HG02840 (cell line): Measurements from ENCODE around the gene CA11.

Experiments used
- ATAC-seq: cut with Tn5 transposase; IDR thresholded peaks from one replicate; pipeline ENCODE4 v1.9.1; 2021; ENCODE audit warnings: mild to moderate bottlenecking, moderate library complexity, moderate number of reproducible peaks; ENCODE audit not compliant: unreplicated experiment, low FRiP score

The CA11 gene

DNA sequence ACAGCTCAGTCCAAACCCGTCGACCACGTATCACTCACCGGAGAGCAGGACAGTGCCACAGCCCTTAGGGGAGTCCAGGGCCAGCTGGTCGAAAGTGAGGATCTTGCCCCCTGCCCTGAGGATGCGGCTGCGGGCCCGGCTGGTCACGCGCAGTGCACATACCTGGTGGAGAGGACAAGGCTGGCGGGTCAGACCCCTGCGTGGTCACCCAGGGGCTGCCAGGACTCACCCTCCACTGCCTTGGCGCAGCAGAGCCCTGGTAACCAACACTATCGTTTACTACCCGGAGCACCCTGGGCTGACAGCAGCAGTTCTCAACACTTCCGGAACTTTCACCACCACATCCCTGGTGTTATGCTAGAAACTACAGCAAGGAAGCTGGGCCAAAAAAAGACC lies 29.9 kb downstream of the CA11 start:
- no peak for ATAC-seq

DNA sequence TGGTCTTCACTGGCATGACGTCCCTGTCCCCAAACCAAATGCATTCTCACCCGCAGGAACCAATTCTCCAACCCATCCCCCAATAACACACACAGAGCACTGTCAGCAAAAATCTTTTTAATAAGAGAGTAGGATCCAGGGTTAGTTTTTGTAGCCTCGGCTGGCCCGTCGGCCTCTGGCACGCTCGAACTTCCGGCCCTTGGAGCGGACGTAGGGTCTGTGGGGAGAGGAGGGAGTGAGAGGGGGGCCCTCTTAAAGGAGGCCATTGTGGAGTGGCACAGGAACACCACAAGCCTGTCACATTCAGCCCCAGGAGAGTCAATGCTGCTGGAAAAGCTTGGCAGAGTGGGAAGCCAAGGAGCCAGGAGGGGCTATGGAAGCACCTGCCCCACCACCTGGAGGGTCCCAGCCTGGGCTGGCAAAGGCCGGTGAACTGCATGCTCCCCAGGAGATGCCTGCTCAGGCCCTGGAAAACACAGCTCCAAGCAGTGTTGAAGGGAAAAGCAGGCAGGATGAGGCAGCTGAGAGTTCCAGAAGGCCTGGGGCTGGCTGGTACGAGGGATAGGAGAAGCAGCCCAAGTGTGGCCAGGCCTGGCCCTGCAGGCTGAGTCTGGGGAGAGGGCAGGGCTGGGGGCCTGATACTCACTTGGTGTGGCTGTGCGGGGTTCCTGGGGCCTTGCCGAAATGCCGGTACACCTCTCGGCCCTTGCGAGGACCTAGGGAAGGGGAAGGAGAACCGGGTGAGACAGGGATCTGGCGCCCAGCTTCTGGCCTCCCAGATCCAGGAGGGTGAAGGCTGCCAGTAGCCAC lies 30.6 kb downstream of the CA11 start:
- no peak for ATAC-seq

DNA sequence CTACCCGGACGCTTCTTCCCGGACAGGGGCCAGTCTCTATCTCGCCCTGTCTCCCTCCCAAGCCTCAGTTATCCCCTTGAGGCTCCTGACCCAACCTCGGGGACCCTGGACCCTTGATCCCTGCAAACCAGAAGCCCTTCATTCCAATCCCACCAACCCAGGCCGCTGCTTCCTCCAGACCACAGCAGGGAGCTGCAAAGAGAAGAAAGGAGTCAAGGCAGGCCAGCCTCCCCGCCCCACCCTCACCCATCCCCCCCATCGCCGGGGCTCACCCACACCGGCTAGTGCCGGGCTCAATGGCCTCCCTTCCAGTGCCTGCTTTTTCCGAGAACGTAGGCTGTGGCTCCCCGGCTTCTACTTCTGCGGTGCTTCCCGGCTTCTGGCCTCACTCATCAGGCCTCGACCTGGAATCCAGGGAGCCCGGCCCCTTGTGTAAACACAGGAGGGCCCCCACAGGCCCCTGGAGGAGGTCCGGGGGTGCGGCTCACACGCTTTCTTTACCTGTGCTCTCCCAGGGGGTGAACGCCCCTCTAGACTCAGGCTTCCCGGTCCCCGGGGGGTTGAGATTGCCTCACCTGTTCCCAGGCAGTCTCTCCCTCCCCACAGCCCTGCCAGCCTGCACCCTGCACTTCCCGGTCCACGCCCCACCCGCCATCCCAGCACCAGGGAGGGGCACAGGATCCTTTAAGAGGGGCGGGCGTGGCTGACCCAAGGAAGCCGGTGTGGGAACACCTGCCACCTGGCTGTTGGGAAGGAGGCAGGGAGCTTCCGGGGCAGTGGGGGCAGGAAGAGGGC lies 31.4 kb downstream of the CA11 start, which contains the start of gene FAM83E:
FAM83E (minus strand) TSS at position 641 of the 795 bp plus-strand sequence. CDS start 1,704 bp downstream, outside the sequence.
- no peak for ATAC-seq

DNA sequence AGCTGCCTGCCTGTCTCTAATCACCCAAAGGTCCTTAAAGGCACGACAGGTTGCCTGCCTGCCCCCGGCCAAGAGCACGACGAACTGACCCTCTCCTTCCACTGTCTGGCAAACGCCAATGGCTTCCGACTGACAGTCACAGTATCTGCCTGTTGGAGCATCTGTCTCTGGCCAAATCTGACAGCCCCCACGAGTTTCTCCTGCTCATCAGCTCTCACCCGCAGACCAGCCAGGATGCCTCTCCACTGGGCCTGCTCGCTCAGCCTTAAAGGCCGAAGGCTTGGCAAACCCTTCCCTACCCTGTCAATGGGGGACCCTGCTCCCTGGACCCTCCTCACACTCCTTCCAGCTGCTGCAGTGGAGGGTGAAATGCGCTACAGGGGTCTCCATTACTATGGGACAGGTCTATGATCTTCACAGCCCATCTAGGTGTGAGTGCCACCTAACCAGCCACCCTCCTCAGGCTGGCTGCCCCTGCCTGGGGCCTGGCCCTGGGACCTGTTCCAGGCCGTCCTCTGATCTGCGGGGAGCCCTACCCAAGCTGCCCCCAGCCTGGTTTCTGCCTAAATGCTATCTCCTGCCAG lies 32.0 kb downstream of the CA11 start:
- ATAC-seq = no peak

DNA sequence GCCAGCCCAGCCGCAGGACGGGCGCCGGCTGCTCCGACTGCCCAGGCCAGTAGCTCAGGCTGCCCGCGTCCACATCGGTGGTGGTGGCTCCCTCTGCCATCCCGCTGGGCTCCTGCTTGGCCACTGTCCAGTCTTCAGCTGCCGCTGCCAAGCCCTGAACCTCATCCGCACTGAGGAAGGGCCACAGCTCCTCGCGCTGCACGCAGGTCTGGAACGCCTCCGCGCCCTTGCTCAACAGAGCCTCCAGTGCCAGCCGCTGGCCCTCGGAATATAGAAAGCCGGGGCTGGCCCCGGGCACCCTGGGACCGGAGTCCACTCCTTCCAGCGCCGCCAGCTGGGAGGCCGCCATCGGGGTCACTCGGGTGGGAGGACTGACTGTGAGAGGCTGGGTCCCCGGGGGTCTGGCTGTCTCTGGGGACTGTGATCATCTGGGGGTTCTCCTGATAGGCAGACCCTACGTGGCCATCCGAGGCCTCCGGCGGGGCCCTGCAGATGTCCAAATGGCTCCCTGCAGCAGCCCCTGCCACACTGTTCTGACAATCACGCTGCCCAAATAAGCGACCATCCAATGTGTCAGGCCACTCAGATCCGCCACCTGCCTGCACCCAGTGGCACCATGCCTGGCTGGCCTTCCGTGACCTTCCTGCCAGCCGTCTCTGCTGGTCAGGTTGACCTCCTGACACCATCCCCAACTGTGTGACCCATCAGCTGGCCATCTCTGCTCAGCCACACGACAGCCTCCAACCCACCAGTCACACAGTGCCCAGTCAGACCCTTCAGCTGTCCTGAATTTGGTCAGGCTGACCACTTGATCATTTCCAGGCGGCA lies 32.7 kb downstream of the CA11 start:
- no peak for ATAC-seq

DNA sequence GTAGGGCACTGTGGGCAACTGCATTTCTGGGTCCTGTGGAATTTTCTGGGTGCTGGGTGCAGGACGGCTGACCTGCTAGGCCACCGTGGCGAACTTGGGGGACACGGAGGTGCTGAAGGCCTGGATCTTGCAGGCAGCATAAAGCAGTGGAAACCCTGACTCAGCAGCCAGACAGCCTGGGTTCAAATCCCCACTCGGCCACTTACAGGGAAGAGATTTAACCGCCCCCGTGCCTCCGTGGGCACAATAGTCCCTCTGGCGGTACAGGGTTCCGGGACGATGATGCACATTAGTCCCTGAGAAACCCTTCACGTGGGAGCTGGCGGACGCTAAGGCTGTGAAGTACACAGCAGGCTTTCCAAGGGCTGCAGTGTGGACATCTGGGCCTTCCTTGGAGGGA lies 34.1 kb downstream of the CA11 start:
- ATAC-seq = no peak

DNA sequence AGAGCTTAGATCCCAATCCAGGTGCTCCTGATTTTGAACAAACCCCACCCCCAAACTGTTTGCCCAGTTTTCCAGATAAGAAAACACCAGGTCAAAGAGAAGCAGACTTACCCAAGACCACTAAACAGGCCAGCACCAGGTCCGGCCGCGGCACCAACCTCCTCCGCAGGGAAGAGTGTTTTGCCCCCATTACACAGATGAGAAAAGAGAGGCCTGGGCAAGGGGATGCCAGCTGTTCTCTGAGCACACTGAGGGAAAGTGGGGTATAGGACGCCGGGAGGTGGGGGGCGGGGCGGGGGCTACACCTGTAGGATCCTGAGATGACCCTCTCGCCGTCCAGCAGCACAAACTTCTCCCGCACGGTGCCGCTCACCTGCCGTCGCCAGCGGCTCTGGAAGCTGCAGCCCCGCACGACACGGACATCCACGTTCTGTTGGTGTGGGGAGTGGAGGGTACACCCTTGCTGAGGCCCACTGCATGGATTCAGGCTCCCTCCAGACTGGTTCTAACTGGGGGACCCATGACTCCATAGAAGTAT lies 36.3 kb downstream of the CA11 start:
- no peak for ATAC-seq

DNA sequence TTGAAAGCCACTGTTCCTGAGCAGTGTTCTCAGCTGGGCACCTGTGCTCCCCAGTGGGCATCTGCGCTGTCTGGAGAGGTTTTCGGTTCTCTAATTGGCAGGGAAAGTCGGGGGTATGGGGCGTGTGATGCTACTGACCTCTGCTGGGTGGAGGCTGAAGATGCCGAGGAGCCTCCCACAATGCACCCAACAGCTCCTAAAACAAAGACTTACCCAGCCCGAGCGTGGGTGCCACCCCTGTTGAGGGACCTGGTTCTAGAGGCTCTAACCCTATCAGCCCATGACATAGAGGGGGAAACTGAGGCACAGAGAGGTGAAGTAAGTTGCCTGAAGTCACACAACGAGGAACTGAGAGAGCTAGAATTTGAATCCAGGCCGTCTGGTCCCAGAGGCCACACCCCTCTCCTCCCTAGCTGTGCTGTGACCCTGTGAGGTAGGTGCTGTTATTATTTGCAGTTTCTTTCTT lies 37.2 kb downstream of the CA11 start:
- ATAC-seq = no peak

DNA sequence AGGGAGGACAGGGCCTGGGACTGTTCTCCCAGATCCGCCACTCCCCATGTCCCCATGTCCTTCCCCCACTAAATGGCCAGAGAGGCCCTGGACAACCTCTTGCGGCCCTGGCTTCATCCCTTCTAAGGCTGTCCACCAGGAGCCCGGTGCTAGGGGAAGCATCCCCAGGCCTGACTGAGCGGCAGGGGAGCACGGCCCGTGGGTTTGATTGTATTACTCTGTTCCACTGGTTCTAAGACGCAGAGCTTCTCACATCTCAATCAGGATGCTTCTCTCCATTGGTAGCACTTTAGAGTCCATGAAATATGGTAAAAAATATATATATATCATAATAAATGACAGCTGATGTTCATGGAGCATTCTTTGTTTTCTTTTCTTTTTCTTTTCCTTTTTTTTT lies 38.6 kb downstream of the CA11 start:
- no peak for ATAC-seq

DNA sequence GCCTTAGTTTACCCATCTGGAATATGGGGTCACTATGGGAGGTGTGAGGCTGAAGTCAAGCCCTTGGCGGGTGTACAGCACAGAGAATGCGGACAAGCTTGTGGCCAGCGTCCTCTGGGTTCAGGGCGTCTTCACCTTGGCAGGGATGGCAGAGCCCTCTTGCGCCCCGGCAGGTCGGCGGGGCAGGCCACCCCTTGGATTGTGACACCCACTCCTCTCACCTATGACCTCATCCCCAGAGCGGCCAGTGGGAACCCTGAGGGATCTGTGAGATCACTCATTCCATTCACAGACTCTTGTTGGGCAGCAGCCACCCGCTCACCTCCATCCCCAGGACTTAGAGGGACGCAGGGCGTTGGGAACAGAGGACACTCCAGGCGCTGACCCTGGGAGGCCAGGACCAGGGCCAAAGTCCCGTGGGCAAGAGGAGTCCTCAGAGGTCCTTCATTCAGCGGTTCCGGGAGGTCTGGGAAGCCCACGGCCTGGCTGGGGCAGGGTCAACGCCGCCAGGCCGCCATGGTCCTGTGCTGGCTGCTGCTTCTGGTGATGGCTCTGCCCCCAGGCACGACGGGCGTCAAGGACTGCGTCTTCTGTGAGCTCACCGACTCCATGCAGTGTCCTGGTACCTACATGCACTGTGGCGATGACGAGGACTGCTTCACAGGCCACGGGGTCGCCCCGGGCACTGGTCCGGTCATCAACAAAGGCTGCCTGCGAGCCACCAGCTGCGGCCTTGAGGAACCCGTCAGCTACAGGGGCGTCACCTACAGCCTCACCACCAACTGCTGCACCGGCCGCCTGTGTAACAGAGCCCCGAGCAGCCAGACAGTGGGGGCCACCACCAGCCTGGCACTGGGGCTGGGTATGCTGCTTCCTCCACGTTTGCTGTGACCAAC lies 39.3 kb downstream of the CA11 start, which contains the start of gene SPACA4:
SPACA4 (plus strand) TSS at position 280 of the 896 bp plus-strand sequence; CDS start at position 517, 237 bp downstream.
- no peak for ATAC-seq

DNA sequence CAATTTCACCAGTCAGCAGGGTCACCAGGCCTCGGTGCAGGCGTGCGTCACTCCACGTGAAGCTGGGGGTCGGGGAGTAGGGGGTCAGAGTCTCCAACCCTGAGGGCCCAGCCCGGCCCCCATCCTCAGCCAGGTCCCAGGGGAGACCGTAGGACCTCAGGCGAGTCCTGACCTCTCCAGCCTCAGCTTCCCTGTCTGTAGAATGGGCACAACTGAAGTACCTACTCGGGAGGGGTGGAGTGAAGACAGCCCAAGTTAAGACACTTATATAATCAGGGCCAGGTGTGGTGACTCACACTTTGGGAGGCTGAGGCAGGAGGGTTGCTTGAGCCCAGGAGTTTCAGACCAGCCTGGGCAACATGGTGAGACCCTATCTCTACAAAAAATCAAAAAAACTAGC lies 42.1 kb downstream of the CA11 start:
- no peak for ATAC-seq

DNA sequence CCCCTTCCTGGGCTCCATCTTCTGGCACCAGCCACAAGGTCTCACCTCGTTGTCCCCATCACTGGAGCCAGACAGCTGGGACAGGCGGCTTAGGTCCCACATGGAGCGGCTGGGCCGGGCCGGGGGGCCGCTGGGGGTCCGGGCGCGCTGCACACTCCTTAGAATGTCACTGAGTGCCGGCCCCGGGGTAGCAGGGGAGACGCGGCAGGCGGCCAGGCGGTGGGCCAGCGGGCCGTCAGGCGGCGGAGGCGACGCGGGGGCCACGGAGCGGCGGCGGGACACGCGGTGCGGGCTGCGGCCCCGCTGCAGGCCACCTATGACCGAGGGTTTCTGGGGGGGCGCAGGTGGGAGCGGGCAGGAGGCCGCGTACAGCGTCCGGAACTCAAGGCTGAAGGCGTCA lies 42.5 kb downstream of the CA11 start:
- no peak for ATAC-seq

DNA sequence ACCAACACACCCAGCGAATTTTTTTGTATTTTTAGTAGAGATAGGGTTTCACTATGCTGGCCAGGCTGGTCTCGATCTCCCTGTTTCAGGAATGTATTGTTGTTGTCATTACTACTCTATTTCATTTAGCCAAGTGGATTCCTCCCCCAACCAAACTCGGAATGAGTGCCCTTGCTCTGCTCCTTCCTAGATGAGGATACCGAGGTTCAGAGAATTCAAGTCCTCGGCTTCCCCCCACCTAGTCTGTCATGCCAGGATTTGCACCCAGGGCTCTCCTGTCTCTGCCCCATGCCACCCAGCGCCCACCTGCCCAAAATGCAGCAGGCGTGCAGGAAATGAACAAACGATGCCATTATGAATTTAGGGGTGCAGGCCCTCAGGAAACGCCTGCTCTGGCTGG lies 43.0 kb downstream of the CA11 start:
- ATAC-seq = no peak

DNA sequence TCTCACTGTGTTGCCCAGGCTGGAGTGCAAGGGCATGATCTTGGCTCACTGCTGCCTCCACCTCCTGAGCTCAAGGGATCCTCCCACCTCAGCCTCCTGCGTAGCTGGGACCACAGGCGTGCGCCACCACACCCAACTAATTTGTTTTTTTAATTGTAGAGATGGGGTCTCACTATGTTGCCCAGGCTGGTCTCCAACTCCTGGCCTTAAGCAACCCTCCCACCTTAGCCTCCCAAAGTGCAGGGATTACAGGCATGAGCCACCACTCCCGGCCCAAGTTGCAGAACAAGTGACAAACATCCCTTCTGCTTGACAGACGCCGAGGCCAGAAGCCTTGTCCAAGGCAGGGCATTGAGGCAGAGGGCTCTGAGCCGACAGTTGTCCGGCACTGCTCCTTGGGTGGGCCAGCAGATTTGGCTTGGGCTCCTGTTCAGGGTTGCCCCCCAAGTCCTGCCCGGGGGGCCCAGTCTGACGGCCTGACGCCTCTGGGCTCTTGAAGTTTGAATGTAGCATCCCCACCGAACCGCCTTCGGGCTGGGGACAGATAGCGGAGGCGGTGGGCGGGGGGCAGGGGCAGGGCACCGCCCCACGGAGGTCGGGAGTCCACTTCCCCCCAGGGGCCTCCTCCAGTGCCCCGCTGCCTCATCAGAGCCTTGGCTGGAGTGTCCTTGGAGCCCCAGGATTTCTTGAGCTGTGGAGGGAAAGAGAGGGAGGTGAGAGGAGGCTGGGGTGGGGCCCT lies 45.1 kb downstream of the CA11 start:
- no peak for ATAC-seq

DNA sequence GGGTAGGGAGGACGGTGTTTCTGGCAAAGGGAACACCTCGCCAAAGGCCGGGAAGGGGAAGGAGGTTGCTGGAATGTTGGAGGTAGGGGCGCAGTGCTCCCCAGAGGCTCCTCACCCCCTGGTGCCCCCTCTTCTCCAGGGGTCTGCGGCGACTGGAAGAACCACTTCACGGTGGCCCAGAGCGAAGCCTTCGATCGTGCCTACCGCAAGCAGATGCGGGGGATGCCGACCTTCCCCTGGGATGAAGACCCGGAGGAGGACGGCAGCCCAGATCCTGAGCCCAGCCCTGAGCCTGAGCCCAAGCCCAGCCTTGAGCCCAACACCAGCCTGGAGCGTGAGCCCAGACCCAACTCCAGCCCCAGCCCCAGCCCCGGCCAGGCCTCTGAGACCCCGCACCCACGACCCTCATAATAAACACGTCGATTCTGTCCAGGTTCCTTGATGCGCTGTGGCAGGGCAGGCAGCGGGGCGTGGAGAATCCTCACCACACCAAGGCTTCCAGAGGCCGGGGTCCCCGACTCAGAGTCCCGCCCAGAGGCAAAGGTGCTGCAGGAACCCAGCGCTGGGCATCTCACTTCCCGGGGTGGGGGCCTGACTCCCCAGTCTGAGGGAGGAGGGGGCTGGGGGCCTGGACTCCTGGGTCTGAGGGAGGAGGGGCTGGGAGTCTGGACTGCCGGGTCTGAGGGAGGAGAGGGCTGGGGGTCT lies 46.8 kb downstream of the CA11 start:
- ATAC-seq = no peak

DNA sequence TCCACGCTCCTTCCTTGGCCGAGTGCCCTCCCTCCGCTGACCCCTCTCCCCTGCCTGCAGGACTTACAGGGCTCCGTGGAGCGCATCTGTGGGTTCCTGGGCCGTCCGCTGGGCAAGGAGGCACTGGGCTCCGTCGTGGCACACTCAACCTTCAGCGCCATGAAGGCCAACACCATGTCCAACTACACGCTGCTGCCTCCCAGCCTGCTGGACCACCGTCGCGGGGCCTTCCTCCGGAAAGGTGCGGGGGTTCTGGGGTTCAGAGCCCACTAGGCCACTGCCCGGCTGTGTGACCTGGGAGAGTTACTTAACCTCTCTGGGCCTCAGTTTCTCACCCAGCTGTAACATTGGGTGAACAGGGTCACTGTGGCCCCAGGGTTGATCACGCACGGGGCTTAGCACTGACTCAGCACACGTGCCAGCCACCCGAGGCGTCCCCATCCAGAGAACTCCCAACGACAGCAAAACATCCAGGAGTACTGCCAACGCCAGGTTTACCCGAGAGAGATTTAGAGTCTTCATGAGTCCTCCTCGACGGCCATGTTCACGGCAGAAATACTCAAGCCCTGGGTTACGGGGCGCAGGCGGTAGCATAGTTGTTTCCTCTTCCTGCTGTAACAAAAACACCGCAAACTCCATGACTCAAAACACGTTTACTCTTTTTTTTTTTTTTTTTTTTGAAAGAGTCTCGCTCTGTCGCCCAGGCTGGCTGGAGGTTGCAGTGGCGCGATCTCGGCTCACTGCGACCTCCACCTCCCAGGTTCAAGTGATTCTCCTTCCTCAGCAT lies 49.1 kb downstream of the CA11 start:
- ATAC-seq = no peak

DNA sequence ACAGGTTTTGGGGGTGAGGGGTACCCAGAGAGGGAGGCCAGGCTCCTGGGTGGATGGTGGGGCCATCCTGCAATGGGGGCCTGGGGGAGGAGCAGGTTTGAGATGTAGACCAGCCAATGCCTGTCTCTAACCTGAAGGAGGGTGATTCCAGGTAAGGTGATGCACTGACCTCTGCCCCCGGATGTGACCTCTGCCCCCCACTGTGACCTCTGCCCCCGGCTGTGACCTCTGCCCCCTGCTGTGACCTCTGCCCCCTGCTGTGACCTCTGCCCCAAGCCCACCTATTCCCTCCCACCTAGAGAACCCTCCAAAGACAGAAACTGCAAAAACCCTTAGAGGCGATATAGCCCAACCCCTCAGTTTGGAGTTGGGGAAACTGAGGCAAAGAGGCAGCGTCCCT lies 49.8 kb downstream of the CA11 start:
- ATAC-seq = no peak
